OCI-LY3 (cell line): Measurements from ENCODE around the gene HIF3A.

ENCODE experiments used
- H2AFZ ChIP-seq: fragments of 200-600, 300-600 bp; shearing (Covaris generic); 2 replicates; pipeline ENCODE4 v1.6.0; 2014; ENCODE audit warnings: antibody characterized with exemption, low read depth, low read length
- H3K27ac ChIP-seq: fragments of 200-600, 300-600 bp; sonication (generic); 2 replicates; pipeline ENCODE4 v1.5.1; 2014; ENCODE audit warnings: mild to moderate bottlenecking, low read length, moderate library complexity, mixed read lengths
- H3K27me3 ChIP-seq: fragments of 200-600, 300-600 bp; sonication (generic); 2 replicates; pipeline ENCODE4 v1.6.1; 2014; ENCODE audit warnings: low read depth, low read length, mixed read lengths
- H3K36me3 ChIP-seq: fragments of 200-600, 300-600 bp; sonication (generic); replicated peaks from 2 replicates; pipeline ENCODE3; 2014; ENCODE audit warnings: low read depth, low read length, mixed read lengths
- H3K4me1 ChIP-seq: fragments of 300-600, 200-600 bp; sonication (generic); 2 replicates; pipeline ENCODE4 v1.6.1; 2014; ENCODE audit warnings: low read length, mixed read lengths
- H3K4me2 ChIP-seq: fragments of 200-600, 300-600 bp; sonication (generic); 2 replicates; pipeline ENCODE4 v1.6.1; 2014; ENCODE audit warnings: low read length, mixed read lengths
- H3K4me3 ChIP-seq: fragments of 300-600, 200-600 bp; sonication (generic); 2 replicates; pipeline ENCODE4 v1.5.1; 2014; ENCODE audit warnings: antibody characterized with exemption, mild to moderate bottlenecking, low read length, moderate library complexity
- H3K79me2 ChIP-seq: fragments of 300-600, 200-600 bp; shearing (Covaris generic); 2 replicates; pipeline ENCODE4 v1.6.1; 2014; ENCODE audit warnings: mild to moderate bottlenecking, low read length, mixed read lengths
- H3K9ac ChIP-seq: fragments of 300-600, 200-600 bp; shearing (Covaris generic); 2 replicates; pipeline ENCODE4 v1.6.0; 2014; ENCODE audit warnings: mild to moderate bottlenecking, low read length, moderate library complexity
- H3K9me3 ChIP-seq: fragments of 200-600, 300-600 bp; shearing (Covaris generic); 2 replicates; pipeline ENCODE4 v1.6.1; 2014; ENCODE audit warnings: low read length, mixed read lengths; ENCODE audit not compliant: insufficient read depth
- H4K20me1 ChIP-seq: fragments of 200-600, 300-600 bp; sonication (generic); 2 replicates; pipeline ENCODE4 v1.6.1; 2016; ENCODE audit warnings: low read length, mixed read lengths; ENCODE audit not compliant: insufficient read depth
- EZH2phosphoT487 ChIP-seq: fragments of 200-600 bp; shearing (Covaris generic); IDR thresholded peaks from 2 replicates; pipeline ENCODE4 v1.6.1; 2018; ENCODE audit warnings: antibody characterized with exemption, mixed run types, low read depth
- TF ChIP-seq, protein P1 (sequence below): fragments of 200-600, 300-600 bp; sonication (generic); IDR thresholded peaks from 2 replicates; pipeline ENCODE4 v1.5.1; 2014; ENCODE audit warnings: antibody characterized with exemption, low read length, low read depth

HIF3A gene

DNA sequence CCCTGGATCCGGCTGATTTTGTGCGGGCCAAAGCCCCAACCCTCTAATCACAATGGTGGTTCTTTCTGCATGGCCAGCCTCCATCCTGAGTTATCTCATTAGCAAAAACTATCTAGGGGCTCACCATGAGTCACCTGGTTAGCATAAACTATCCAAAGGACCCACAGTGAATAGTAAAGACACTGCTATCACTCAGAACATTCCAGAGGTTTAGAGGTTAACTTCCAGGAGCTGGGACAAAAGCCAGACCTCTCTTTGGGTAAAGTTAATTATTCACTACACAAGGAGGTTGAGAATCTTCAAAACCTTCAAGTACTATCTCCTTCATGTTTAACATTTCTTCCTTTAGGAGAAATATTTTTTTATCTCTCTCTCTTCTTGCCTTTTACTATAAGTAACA lies 31.2 kb downstream of the HIF3A start:
- no peak overlapping the region for H2AFZ ChIP-seq
- no peak overlapping the region for H3K9ac ChIP-seq
- no peaks in the 10 kb centered on the region for H4K20me1 ChIP-seq
- H3K4me1 ChIP-seq, result no peaks in the 10 kb centered on the region
- H3K36me3 ChIP-seq, result no peaks in the 10 kb centered on the region
- TF ChIP-seq, protein P1, sequence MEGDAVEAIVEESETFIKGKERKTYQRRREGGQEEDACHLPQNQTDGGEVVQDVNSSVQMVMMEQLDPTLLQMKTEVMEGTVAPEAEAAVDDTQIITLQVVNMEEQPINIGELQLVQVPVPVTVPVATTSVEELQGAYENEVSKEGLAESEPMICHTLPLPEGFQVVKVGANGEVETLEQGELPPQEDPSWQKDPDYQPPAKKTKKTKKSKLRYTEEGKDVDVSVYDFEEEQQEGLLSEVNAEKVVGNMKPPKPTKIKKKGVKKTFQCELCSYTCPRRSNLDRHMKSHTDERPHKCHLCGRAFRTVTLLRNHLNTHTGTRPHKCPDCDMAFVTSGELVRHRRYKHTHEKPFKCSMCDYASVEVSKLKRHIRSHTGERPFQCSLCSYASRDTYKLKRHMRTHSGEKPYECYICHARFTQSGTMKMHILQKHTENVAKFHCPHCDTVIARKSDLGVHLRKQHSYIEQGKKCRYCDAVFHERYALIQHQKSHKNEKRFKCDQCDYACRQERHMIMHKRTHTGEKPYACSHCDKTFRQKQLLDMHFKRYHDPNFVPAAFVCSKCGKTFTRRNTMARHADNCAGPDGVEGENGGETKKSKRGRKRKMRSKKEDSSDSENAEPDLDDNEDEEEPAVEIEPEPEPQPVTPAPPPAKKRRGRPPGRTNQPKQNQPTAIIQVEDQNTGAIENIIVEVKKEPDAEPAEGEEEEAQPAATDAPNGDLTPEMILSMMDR, result no peak
- TF ChIP-seq EZH2phosphoT487, result no peak
- no peaks in the 10 kb centered on the region for H3K79me2 ChIP-seq
- H3K4me2 ChIP-seq, result no peak overlapping the region
- H3K27ac ChIP-seq, result no peak overlapping the region
- peaks cover 5% of the 10 kb centered on the region; the same call in 1 of the 2 replicates for H3K27me3 ChIP-seq
- H3K9me3 ChIP-seq, result peaks cover 18% of the 10 kb centered on the region
- H3K4me3 ChIP-seq, result no peak overlapping the region

DNA sequence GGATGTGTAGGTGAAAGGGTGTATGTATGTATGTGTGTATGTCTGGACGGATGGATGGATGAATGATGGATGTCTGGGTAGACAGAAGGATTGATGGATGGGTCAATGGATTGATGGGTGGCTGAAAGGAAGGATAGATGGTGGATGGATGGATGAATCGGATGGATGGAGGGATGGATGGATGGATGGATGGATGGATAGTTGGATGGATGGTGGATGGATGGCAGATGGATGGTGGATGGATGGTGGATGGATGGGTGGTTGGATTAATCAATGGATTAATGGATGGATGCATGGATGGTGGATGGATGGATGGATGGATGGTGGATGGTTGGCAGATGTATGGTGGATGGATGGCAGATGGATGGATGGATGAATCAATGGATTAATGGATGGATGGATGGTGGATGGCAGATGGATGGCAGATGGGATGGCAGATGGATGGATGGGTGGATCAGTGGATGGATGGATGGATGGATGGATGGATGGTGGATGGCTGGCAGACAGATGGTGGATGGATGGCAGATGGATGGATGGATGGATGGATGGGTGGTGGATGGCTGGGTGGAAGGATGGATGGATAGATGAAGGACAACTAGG lies 33.6 kb downstream of the HIF3A start:
- no peak overlapping the region for H3K4me3 ChIP-seq
- no peak overlapping the region for H3K9ac ChIP-seq
- H3K27me3 ChIP-seq, result peaks cover 8% of the 10 kb centered on the region
- no peaks in the 10 kb centered on the region for H3K4me1 ChIP-seq
- no peaks in the 10 kb centered on the region for H3K36me3 ChIP-seq
- no peaks in the 10 kb centered on the region for H4K20me1 ChIP-seq
- H3K79me2 ChIP-seq, result no peaks in the 10 kb centered on the region
- no peak overlapping the region for H3K27ac ChIP-seq
- H3K9me3 ChIP-seq, result peaks cover 18% of the 10 kb centered on the region
- TF ChIP-seq, protein P1, result no peak
- TF ChIP-seq EZH2phosphoT487, result no peak
- no peak overlapping the region for H2AFZ ChIP-seq
- no peak overlapping the region for H3K4me2 ChIP-seq

DNA sequence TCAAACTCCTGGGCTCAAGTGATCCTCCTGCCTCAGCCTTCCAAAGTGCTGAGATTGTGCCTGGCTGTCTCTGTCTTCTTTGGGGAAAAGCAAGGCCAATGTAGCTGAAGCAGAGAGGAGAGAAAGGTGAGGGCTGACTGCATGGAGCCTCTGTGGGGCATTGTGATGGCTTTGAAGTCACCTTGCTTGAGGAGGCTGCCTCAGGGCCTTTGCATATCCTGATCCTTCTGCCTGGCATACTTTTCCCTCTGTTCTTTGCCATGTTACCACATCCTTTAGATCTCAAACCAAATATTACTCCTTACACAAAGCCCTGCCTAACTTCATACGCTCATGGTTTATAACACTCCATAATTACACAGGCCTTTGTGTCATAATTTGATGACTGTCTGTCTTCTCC lies 40.6 kb downstream of the HIF3A start:
- Histone ChIP-seq H3K27me3 (peaks cover 37% of the 10 kb centered on the region), H3K27ac (no peak overlapping the region), H2AFZ (no peak overlapping the region), H3K9ac (no peak overlapping the region), H3K4me3 (no peak overlapping the region), H3K4me2 (no peak overlapping the region), H4K20me1 (no peaks in the 10 kb centered on the region), H3K4me1 (no peaks in the 10 kb centered on the region), H3K9me3 (no peaks in the 10 kb centered on the region), H3K79me2 (no peaks in the 10 kb centered on the region), H3K36me3 (no peaks in the 10 kb centered on the region)
- TF ChIP-seq, protein P1, result no peak
- TF ChIP-seq EZH2phosphoT487, result no peak

DNA sequence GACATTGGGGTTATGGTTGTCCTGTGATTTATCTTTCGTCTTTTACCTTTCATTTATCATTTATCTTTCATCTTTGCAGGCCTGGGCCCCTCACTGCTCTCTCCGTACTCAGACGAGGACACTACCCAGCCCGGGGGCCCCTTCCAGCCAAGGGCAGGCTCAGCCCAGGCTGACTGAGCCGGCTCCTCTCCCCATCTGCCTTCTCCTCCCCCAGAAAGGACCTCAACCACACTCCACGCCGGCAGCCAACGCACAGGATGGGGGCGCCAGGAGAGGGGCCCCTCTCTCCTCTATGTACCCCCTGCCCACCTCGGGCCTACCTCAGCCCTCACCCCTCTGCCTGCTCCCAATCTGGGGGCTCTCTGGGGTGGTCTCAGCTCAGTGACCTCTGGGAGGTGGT lies 42.6 kb downstream of the HIF3A start:
- no peak overlapping the region for H2AFZ ChIP-seq

More for the DNA sequence above, 42.6 kb downstream of the HIF3A start:
- Histone ChIP-seq H3K79me2 (no peaks in the 10 kb centered on the region), H3K27ac (no peak overlapping the region), H3K9ac (no peak overlapping the region), H3K4me2 (no peak overlapping the region), H3K4me1 (no peaks in the 10 kb centered on the region), H3K9me3 (no peaks in the 10 kb centered on the region), H3K4me3 (no peak overlapping the region), H3K36me3 (no peaks in the 10 kb centered on the region), H3K27me3 (peaks cover 44% of the 10 kb centered on the region), H4K20me1 (no peaks in the 10 kb centered on the region)
- TF ChIP-seq, protein P1, result no peak
- TF ChIP-seq EZH2phosphoT487, result no peak
